Activated CD8-positive, alpha-beta memory T cell treated with anti-CD3 and anti-CD28 coated beads for 4 hours (primary cell): Measurements from ENCODE around the gene DCANP1.
A peak's percentile ranks its signal among the peaks of the same experiment; 100 is the strongest.

Source experiments
- DNase-seq, 2 donors: peaks; one replicate each; pipeline ENCODE4 v3.0.0-alpha.2; 2020; ENCODE audit warnings: low read depth in 2 of 2

DCANP1 gene

DNA sequence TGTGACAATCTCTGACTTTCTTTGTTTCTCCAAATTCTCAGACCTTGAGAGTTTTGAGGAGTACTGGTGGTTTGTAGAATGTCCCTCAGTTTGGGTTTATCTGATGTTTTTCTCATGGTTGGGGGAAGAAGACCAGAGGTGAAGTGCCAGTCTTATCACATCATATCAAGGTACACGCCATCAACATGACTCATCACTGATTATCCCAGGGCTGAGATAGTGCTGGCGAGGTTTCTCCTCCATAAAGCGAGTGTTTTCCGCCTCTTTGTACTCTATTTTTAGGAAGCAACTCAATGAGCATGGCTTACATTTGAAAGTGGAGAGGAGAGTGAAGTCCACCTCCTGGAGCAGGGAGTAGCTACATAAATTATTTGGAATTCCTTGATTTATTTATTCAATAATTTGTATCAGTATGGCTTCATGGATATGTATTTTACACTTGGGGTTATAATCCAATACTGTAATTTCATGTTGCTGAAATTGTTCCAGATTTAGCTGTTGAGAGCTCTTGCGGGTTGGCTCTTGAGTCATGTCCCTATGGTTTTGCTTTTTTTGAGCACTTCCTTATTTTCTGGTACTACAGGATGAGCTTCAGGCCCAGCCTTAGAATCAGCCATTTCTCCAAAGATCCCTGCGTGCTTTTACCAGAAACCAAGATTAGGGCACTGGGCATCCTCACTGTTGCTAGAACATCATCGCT is 23.9 kb downstream of the DCANP1 start:
- DNase-seq: no peak

DNA sequence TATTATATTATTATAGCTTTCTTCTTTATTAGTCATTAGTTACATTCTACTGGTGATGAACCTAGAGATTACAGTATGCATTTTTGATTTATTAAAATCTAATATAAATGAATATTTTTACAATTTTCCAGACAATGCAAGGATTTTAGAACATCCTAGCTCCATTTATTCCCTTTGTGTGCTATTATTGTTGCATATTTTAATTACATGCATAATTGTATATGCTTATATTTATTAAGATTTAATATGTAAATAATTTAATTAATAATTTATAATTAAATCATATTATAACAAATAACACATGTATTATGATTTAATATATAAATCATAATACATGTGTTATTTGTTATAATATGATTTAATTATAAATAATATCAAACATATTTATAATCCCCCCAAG is 24.7 kb downstream of the DCANP1 start:
- DNase-seq: no peak

- DNase-seq: no peak
Observed at GRCh38 chr5:135417083-135417482, 30.1 kb downstream of the DCANP1 start.

GRCh38 chr5:135405082-135405481 is 42.1 kb downstream of the DCANP1 start:
- DNase-seq: no peak

DNA sequence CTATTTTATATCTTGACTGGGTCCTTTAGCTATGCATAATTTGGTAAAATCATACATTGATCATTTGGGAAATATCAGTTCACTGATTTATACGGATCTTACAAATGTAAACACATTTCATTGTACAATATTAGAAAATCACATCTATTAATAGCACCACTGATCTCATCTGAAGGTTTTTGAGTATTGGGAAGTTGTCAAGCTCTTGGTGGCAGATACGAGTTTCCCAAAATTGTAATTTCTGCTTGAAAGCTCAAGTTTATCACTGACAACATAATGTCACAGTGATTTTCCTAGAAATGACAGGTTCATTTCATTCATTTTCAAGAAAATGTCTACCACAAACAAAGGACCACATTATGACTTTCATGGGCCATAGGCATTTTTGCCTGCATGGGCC is 45.1 kb downstream of the DCANP1 start:
- DNase-seq: no peak

DNA sequence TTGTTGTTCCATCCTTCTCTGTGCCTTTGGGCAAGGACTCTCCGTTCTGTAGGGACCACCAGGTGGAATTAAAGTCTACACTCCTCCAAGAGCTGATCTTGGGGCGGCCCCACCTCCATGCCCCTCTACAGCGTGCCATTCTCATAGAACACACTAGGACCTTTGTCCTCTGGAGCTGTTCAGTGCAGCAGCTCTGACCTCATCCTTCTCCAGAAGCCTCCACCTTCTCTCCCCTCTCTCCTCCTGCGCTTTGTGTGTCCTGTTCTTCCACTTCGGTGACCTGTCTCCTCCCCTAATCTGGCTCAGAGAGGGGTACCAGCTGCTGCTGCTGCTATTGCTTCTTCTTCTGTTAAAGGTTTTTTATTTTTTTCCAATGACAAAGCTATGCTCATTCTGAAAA is 46.3 kb downstream of the DCANP1 start:
- DNase-seq: no peak

DNA sequence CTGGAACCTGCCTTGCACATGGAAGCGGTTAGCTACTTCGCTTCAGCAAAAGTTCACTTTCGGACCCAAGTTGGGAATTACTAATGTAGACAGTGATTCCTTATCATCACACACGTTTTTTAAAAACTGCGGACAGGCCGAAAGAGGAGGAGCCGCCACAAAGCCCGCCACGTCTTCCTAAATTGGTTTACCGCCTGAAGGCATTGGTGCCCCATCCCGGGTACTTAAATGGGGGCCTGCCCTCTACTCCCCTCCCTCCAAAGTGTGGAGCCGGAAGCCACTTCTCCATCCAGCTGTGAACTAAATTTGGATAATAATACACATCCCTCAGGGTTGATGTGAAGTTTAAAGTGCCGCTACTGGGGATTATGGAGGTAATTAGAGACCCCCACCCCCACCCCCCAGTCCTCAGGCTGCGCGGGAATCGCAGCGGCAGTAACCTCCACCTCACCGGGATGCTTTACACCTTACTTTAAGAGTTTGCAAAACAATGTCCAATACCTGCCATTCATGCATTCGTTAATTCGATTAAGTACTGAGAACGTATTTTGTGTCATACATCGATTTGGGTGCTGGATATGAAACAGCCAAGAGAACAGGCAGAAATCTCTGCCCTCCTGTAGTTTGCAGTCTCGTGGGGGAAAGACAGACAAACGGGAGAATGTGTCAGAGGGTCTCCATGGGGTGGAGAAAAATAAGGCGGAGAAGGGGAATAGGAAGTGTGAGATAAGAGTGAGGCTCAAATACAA is 47.2 kb downstream of the DCANP1 start:
- DNase-seq: no peak

- DNase-seq: peak; percentile 62 to 70
Observed at GRCh38 chr5:135398855-135399793, 48.0 kb downstream of the DCANP1 start, which contains the start of gene MACROH2A1. Gene MACROH2A1 (minus strand): TSS chr5:135399231. CDS start chr5:135389093, 10,138 bp downstream.

DNA sequence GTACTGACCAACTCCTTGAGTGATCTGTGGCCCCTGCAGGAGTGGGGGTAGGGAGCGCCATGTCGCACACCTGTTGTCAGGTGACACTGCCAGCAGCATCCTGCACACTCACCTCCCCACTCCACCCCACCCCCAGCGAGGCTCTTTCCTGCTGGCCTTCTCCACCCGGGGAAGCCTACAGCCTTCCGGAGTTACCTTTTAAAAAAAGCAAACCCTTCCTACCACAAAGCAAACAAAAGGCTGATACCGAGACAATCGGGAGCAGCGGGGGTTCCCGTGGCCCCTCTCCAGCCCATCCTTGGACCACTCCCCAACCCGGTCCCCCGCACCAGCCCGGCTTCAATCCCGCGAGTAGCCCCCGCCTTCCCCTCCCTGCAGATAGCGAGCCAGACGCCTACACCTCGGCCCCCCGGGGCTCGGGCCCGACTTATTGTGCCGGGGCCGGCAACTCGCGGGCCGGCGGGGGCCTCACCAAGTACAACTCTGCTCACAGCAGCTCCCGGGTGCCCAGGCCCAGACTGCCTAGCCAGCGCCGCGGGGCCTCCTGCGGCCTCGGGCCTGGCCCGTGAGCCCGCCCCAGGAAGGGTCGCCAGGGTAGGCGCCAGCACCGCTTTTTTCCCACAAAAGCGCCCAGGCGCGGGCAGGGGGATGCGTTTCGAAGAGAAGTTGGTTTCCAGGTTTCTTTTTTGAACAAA is 48.8 kb downstream of the DCANP1 start:
- DNase-seq: no peak

- DNase-seq: no peak
Observed at GRCh38 chr5:135397084-135397483, 50.1 kb downstream of the DCANP1 start.

DNA sequence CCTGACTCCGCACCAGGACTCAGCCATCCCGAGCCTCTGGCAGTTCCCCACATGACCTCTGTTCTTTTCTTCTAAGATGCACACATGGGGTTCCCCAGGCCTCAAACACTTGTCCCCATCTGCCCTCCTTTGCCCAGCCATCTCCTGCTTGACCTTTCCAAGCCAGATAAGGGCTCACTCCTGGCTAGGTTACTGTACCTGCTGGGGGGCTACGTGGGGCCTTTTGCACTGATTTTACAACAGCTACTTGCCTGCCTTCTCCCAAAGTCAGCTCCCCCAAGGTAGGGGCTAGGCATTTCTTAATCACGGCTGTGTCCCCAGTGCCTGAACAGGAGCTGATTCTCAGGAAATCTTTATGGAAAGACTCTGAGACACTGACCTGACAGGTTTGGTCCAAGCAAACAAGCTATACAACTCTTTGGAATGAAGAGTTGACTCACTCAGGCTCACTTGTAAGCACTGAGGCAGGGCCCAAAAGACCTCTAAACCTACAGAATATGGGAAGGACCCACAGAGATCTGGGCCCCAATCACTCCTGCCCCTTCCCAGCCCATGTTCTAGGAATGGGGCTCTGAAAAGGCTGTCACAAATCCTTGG is 50.6 kb downstream of the DCANP1 start:
- DNase-seq: no peak

GRCh38 chr5:135395866-135396265 is 51.3 kb downstream of the DCANP1 start:
- DNase-seq: no peak

DNA sequence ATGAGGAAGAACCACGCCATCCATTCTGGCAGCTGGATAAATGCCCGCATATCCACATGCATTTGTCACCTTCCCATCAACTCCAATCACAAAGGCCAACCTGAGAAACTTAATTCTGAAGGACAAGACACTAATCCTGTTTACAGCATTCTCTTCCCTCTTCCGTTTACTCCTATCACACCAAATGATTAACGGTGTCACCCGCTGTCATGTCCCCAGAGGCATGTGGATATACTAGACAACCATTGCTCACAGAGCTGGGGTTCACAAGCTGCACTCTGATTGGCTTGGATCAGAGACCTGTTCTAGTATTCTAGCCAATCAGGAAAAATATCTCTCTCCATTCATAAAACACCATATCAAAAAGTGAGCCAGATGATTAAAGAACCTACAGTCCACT is 51.7 kb downstream of the DCANP1 start:
- DNase-seq: no peak
